Stimulated activated CD8-positive, alpha-beta memory T cell treated with anti-CD3 and anti-CD28 coated beads, Interleukin-4, amount 100 ng/mL, for 4 hours (primary cell): Measurements from ENCODE around the gene KRTAP15-1.

ENCODE experiments used
- DNase-seq, 2 donors: peaks; one replicate each; pipeline ENCODE4 v3.0.0-alpha.2; 2020; ENCODE audit warnings: low read depth in 2 of 2, low spot score in 1 of 2

Gene KRTAP15-1

GRCh38 chr21:30487336-30487735 lies 47.3 kb downstream of the KRTAP15-1 start, which contains the start of gene KRTAP19-2:
TSS of gene KRTAP19-2 (minus strand) at chr21:30487436. CDS start at chr21:30487348, 88 bp downstream.
- no peak for DNase-seq
